COLO668 (cell line): ENCODE measurements around the gene SLC44A1.
A peak's percentile ranks its signal among the peaks of the same experiment; 100 is the strongest.

ENCODE experiments used
- DNase-seq: peaks from one replicate; lab custom pipeline; 2025; ENCODE audit not compliant: unreplicated experiment; lab: John Stamatoyannopoulos, UW

SLC44A1 gene

DNA sequence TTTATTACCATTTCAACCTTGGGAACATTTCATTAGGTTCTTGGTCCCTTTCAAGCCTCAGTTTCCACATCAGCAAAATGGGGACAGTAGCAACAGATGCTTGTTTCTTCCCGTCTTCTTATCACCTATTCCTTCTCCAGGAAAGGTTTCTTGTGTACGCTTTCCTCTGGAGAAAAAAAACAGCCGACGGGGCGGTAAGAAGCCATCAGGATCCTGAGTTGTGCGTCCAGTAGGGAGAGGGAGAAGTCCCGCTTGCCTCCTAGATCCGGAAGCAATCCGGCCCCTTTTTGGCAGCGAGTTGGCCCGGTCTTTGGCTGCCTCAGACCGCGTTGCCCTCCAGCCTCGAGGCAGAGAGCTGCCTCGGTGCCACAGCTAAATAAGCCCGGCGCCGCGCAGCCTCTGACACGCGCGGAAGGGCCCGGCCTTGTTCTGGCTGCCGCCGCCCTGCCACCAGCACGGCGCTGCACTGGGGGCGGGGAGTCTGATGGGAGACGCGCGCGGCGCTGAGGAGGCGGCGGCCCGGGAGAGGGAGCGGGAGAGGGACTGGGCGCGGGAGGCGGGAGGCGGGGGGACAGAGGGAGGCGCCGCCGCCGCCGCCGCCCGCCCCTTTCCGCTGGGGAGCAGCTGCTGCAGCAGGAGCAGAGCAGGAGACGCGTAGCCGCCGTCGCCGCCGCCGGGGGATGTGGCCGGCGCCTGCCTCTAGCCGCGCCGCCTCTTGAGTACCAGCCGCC is at the start of gene SLC44A1:
Gene SLC44A1, plus strand, starts transcription at position 649 of the 731 bp plus-strand sequence. CDS start 218 bp downstream, outside the sequence.
- peak; percentile 98 for DNase-seq

DNA sequence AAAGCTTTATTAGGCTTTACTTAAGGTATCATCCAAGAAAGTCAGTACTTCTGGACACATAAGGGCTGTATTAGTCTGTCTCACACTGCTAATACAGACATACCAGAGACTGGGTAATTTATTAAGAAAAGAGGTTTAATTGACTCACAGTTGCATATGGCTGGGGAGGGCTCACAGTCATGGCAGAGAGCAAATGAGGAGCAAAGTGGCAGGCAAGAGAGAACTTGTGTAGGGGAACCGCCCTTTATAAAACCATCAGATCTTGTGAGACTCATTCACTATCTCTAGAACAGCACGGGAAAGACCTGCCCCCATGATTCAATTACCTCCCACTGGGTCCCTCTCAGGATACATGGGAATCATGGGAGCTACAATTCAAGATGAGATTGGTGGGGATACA is 49.2 kb upstream of the SLC44A1 start:
- no peak for DNase-seq

DNA sequence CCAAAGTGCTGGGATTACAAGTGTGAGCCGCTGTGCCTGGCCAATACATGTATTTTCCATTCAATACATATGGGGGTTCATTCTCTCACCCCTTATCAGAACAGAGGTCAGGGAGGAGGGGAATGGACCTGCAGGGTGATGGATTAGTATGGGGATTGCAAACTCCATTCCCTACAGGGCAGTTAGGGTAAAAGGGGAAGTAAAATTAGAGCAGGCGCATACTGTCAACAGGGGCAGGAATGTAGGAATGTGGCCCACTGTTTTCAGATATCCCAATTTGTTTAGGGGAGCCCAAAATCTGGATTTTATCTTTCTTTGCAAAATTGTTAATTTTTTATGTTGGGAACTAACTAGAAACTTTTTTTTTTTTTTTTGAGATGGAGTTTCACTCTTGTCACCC is 46.4 kb upstream of the SLC44A1 start:
- DNase-seq = no peak

DNA sequence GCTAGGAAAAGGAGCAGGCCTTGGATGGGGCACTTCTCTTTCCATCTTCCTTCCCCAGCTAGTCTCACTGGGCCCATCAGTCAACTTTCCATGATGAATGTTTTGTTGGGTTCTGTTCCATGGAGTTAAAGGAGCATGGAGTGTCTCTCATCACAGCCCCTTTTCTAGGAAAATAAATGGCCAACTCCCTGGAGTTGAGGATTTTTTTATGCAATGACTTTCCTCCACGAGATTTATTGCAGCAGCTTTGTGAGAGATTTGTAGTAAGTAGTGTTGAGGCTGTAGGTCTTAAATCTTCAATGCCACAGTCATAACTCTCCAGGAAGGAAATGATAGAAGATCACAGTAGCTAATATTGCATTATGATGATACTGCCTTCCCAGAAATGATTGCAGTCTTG is 45.6 kb upstream of the SLC44A1 start:
- no peak for DNase-seq

DNA sequence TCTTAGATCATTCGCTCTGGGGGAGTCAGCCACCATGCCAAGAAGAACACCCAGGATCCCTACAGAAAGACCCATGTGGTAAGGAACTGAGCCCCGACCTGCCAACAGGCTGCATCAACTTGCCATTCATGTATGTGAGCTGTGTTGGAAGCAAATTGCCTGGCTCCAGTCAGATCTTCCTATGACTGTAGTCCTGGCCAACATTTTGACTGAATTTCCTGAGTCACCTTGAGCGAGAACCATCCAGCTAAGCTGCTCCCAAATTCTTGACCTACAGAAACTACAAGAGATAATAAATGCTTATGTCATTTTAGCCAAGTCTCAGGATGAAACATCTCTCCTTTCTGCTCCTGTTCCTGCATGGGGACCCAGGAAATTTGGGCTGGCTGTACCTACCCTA is 40.0 kb upstream of the SLC44A1 start:
- DNase-seq = no peak

DNA sequence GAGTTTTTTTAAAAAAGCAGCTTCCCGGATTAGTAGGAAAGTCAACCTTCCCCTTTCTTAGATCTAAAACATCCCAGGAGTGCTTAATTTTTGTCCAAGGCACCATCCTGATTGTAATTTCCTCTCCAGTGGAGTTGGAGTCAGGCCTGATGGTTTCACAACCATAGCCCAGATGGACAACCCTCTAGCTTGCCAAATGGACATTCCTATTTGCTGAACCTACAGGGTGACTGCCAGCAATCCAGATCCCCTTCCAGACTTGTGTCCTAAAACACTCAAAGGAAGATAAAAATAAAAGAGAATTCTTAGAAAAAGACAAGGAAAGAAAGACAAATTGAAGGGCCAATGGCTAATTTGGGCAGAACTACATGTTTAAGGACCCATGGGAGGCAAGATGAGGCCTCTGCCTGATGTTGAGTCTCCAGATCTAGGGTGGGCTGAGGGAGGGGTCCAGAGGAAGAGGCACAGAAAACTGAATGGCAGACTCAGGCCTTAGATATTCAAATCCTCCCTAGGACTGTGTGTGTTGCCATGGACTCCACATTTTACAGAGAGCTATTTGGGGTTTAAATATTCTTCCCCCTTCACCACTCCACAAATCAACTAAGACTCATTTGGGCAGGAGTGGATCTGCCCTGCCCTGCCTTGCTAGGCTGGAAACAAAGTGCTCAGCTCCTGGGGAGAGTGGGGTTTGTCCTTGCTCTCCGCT is 38.5 kb upstream of the SLC44A1 start:
- no peak for DNase-seq

DNA sequence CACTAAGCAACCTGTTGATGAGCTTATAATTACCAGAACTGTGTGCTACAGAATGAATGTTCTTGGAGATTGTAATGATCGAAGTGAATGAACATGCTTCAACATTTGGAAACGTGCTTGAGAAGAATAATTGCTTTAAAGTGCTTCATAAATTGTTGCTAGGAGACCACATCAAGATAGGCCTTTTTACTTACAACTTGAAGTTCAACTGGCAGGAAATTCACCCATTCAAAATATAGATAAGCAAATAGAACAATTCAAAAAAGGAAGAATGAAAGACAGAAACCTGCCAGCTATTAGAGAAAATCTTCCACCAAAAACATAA is 38.0 kb upstream of the SLC44A1 start:
- DNase-seq = no peak

DNA sequence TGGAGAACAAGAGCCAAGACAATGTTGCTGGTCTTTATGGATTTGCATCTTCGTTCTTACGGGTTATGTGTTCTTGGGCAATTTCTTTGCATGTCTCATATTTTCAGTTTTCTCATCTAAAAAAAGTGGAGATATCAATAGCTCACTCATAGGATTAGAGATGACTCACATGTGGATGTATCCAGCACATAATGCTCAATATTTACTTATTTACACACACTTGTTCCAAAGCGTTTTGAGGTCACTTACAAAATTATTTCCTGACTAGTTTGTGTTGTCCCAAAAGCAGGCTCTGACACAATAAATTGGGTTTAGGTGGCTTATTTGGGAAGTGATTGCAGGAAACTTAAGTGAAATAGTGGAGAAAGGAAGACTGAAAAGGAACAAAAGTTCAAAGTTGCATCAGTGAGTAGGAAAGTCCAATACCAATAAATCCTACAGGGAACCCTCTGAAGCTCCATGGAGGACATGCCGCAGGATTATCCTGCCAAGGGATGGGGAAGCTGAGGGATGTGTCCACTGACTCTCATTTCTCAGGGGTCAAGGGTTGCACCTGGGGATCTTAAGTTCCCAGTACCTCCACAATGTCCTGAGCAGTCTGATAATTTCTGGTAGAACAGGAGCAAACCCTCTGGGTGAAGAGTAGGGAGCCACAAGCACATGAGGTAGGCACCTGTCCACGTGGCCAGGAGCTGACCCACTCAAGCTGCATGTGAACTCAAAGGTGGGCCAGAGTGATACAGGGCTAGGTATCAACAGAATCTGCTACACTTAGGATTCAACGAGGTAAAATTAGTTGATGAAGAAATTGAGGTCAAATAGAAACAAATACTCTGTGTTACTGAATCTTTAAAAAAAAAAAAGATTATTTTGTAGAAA is 37.4 kb upstream of the SLC44A1 start:
- no peak for DNase-seq

DNA sequence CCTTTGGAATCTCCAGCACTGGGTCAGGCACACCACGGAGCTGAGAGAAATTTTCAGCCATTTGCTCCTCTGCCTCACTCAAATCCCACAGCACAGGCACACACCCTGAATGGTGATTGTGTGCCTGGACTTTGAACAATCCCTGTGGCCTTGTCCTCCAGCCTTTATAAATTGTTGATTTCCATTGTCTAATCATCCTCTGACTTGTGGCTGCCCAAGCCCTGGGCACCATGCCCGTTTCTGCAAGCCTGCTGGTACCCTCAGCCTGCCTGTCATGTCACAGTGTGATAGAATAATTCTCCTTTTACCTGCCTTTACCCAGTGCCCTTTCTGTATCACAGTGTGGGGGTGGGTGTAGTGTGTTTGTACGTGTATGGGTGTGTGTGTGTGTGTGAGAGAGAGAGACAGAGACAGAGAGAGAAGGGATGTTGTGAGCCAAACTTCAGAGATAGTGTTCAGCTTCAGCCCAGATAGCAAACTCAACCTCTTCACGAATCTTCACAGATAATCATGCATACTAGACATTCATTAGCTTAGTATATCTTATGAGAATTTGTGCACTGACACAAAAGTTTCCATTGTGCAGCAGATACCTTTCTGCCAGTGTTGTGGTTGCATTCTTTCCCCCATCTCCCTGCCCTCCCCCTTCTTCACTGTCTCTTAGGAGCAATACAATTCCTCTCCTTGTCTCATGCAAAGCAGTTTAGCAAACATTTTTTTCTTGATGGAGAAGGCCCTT is 27.8 kb upstream of the SLC44A1 start:
- DNase-seq = no peak

DNA sequence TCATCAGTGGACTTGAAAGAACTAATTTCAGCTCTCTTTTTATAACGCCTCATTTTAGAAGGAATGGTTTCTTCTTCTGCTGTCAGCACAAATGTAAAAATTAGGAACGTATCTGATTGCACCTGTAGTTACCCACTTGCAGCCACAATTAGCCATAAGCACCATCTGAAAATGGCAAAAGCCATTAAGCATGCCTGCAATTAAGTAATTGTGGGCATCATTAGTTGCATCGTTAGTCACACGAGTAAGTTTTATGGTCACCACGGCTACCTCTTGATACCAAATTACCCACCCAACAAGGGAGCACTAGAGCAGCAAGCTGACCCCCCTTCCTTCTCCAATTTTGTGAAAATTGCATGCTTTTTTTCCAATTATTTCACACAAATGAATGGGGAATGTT is 25.8 kb upstream of the SLC44A1 start:
- DNase-seq = no peak

DNA sequence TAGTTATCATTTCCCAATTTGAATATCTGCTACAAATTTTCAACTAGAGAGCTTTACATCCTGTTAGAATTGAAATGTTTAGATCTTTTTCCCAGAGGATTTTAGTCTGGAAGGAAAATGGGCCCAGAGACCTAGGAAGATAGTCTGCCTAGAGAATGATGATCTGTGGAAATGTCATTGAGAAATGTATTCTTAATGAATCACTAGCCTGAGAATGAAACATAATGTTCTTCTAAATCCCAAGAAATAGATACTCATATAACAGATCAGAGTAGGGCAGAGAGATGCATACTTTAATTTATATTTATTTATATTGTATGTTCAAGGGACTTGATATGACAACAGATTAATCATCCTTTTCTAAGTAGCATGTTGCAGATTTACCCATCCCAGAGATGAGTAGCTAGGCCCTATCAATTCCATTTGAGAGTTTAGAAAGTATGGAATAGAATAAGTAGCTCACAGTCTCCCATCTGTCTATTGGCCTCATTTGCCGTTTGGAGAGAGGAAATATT is 25.1 kb upstream of the SLC44A1 start:
- no peak for DNase-seq

DNA sequence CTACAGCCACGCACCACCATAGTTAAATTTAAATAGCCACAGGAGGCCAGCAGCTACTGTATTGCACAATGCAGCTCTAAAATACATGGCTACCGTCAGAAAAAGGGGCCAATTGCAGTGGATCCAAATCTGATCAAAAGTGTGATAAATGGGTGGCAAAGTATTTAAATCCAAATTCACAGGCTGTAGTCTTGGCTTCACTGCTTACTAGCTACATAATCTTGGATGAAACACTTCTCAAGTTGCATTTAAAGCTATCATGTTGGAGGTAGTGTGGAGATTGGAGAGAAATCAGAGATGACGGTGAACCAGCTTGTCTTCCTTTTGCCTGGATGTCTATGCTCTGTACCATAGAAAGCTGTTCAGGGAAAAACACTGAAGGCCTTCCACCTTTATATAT is 24.0 kb upstream of the SLC44A1 start:
- no peak for DNase-seq

DNA sequence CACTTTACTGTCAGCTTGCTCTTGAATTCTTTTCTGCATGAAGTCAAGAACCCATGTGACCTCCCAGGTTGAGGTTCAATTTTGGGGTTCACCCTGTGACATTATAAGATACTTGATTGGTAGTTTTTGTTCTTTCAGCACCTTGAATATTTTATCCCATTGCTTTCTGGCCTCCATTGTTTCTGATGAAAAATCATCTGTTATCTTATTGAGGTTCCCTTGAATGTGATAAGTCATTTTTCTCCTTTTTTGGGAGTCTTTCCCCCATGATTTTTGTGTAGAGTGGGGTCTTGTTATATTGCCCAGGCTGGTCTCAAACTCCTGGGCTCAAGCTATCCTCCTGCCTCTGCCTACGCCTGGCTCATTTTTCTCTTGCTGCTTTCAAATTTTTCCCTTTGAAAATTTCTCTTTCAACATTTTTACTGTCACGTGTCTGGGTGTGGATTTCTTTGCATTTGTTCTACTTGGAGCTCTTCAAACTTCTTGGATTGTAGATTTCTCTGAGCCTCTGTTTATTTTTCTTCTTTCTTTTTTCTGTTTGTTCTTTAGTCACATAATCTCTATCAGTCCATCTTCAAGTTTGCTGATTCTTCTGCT is 20.8 kb upstream of the SLC44A1 start:
- DNase-seq = no peak

DNA sequence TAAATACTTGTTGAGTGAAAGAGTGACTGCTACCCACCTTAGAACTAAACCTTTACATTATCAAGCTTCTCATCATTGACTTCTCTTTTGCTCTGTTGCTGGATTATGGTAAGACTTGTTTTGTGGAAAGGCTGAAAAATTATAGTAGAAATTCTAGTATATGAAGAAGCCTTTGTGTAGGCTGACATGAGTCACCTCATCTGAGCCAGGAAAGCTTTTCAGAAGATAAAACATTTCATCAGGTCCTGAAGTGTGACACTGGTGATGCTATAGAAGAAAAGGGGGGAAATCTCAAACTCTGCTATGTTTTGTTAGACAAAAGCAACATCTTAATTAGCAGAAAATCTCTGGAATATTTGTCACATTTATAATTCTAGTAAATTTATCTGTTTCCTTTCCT is 18.4 kb upstream of the SLC44A1 start:
- no peak for DNase-seq

DNA sequence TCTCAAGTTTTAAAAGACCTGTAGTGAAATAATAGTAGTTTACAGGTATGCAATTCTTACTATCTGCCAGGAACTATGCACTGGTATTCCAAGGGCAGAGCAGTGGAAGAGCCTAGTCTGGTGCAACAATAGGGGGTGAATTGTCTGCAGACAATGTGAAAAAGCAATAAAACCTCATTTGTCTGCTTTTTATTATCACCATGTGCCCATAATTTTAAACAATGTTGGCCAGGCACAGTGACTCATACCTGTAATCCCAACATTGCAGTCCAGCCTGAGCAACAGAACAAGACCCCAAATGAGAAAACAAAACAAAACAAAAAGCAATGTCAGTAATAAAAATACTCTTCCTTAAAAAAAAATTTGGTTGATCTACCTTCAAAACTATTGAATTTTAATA is 12.2 kb upstream of the SLC44A1 start:
- DNase-seq = no peak

DNA sequence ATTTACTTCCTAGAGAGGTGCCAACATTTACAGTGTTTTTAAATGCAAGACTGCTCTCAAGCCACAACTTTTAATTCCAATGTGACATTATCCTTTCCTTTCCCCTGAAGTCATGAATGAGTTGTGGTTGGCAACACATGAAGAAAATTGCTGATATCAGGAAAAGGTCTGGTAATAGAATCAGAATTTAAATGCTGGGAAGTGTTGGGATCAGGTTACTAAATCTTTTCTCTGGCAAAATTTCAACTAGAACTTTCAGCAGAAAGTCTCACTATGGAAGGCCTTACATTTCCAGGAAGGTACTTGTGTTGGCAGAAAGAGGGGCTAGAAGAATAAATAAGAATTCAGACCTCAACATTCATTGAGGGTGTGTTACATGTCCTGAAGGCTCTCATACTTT is 10.6 kb upstream of the SLC44A1 start:
- DNase-seq = no peak

DNA sequence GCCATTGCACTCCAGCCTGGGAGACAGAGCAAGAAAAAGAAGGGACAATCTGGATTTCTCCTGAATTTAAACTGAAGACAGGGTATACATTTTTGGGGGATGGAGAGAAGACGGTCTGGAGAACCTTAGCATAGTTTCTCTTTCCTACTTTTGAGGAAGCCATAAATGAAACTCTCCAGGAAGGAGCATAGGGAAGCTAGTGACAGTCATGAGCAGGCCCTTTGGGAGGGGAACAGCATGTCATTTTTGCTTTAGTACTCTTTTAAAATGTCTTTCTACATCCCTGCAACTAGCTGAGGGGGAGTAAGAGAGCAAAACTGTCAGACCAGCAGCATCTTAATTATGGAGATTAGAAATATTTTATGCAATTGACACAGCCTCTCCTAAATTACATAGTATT is 8.2 kb upstream of the SLC44A1 start:
- no peak for DNase-seq

DNA sequence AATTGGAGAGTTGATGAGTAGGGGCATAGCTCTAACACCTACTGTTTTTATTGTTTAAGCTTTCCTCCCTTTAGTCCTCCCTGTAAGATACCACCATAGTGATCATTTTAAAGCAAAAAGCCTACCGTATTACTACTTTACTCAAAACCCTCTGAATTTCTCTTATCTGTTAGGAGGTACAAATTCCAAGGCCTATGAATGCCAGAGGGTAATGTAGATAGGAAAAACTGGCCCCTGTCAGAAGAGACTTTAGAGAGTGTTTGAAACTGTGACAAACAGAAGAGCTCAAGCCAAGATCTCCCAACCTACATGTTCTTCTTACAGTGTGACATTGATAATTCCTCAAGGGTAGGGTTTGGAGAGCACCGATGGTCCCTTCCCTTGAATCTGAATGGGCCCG is 7.2 kb upstream of the SLC44A1 start:
- DNase-seq = no peak

DNA sequence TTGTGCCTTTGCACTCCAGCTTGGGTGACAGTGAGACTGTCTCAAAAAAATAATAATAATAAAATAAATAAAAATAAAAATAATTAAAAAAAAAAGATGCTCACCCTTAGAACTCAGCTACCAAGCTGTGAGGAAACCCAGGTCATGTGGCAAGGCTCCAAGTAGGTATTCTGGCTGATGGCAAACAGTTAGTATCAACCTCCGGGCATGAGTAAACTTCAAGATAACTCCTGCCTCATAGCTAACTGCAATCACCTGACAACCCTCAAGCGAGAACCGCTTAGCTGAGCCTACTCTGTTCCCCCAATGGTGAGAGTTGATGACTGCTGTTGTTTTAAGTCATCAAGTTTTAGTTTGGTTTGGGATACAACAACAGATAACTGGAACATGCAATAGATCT is 6.1 kb upstream of the SLC44A1 start:
- no peak for DNase-seq

DNA sequence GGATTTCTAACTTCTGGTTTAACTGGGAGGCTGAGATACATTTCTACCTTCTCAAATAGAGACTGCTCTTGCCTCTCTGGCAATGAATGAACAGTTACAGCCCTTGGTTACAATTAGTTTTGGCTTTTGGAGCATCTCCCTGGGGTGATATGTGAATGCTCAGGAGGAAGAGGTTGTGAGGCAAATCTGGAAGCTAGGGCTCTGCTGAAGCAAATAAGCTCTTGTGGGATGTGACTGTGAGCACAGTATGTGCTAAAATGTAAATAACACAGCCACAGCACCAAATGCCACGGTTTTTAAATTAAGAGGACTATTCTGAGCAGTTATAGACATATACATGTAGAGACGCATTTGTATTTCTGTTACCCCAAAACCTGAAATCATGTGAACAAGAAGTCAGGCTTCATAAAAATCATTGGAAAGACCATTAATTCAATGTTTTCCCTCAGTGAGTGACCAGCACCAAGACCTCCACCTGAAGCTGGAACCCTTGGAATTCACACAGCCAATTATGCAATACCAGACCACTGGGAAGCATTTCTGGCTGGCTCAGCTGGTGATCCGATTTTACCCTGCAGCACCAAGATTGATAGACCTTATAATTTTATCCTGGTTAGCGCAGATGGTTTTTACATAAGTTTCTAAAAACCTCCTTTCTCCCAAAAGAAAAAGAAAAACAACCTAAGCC is 3.0 kb upstream of the SLC44A1 start:
- no peak for DNase-seq
